ENCODE measurements around the gene NKTR. TPM values are rescaled to one million over a fixed set of nuclear protein-coding genes. Genes with fewer than 3 reads are reported as not detected.

NKTR gene
- total and polyA plus RNA-seq, 4 experiments from 2014 or later: 8.9 to 269 (median 140) TPM

DNA sequence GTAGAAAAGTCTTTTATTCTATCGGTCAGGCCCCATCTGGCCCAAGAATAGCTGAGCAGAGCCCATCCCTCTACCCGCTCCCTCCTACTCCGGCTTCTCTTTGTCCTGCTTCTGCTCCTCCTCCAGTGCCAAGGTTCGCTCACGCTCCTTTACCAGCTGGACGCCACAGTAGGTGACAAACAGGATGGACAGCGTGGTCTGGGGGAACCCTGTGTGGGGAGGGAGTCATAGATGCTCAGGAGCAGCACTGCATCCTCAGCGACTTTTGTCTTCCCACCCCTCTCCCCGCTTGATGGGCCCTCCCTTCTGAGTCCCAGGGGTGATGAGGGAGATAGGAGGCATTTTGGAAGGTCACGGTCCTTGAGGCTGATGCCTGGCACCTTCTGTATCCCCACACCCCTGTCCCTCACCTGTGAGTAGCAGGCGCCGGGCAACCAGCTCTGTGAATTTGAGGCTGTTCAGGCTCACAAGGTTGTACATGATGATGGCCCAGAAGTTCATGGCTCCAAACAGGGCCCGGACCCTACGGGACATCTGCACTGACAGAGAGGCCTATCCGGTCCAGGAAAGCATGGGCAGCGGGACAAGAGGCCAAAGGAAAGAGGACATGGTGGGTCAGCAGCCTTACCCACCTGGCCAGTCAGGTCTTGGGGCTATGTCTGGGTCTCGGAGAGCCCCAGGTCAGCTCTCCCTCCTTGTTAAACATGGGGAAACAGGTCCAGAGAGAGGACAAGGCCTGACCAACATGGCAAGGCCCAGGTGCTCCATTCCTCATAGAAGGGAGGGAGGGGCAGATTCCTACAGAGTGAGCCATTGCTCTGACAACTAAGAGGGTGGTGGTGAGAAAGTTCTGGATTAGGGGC is 92.4 kb downstream of the NKTR start:
- H3K27me3 Mint-ChIP-seq: peaks cover 1 to 2% of the 10 kb centered on the region in 2 donors
- H3K9me3 Mint-ChIP-seq: no peaks in the 10 kb centered on the region
- POLR2A ChIA-PET (ENCODE audit: partially characterized antibody): interaction anchor here (0.9 to 1.1 kb wide), 2 partner anchors 13 to 21 kb away, joined by 3 read pairs; no protein-coding TSS in a partner anchor
- no peaks in the 10 kb centered on the region for H3K4me1 Mint-ChIP-seq
- no peak overlapping the region for H3K4me3 ChIP-seq (ENCODE audit: low read length in 2 of 2)
- no peaks in the 10 kb centered on the region for H3K9me3 ChIP-seq (ENCODE audit: control insufficient read depth in 1 of 2, low read length in 2 of 2)
- no peaks in the 10 kb centered on the region for H3K36me3 Mint-ChIP-seq
- no peak for DNase-seq
- H3K4me1 ChIP-seq (ENCODE audit: insufficient read depth, low read length): no peaks in the 10 kb centered on the region
- H3K4me3 Mint-ChIP-seq: no peak overlapping the region
- H3K36me3 ChIP-seq (ENCODE audit: insufficient read depth, low read length): no peaks in the 10 kb centered on the region
- H3K27me3 ChIP-seq (ENCODE audit: insufficient read depth, low read length): no peaks in the 10 kb centered on the region
- no peak overlapping the region for H3K27ac ChIP-seq (ENCODE audit: low read depth, low read length)
- intact Hi-C loops (cut with micrococcal nuclease): no loop called here
- CTCF ChIA-PET (ENCODE audit: partially characterized antibody): no interaction called here
- H3K27ac Mint-ChIP-seq: no peak overlapping the region

DNA sequence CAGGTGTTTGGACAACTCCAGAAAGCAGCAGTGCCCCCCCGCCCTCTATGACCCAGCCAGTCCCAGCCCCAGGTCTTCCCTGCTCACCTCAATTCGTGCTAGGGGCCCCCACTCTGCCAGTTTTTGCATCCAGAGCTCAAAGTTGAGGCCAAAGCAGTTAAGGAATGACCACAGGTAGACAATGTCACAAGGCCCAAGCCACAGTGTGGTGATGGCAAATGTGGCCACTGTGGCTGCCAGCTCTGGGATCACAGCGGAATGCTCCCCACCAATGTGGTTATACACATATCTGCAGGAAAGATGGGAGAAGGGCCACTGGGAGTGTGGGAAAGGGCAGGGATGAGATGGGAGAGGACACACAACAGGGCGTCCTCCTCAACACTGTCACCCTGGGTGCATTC is 93.0 kb downstream of the NKTR start:
- CTCF ChIA-PET (ENCODE audit: partially characterized antibody): interaction anchor here (1.3 kb wide), 1 partner anchor 30 kb away, joined by 3 read pairs; no protein-coding TSS in a partner anchor
- DNase-seq: no peak
- H3K36me3 Mint-ChIP-seq: no peaks in the 10 kb centered on the region

GRCh38 chr3:42694366-42694765 is 93.9 kb downstream of the NKTR start:
- H3K4me1 ChIP-seq (ENCODE audit: insufficient read depth, low read length): peaks cover 4% of the 10 kb centered on the region
- H3K4me3 ChIP-seq (ENCODE audit: low read length in 2 of 2): no peak overlapping the region
- POLR2A ChIA-PET (ENCODE audit: partially characterized antibody): no interaction called here
- CTCF ChIA-PET (ENCODE audit: partially characterized antibody): interaction anchor here (1.3 kb wide), 1 partner anchor 29 kb away, joined by 3 read pairs; no protein-coding TSS in a partner anchor
- no peaks in the 10 kb centered on the region for H3K27me3 ChIP-seq (ENCODE audit: insufficient read depth, low read length)
- no peaks in the 10 kb centered on the region for H3K9me3 ChIP-seq (ENCODE audit: control insufficient read depth in 1 of 2, low read length in 2 of 2)
- no peak overlapping the region for H3K27ac ChIP-seq (ENCODE audit: low read depth, low read length)
- no peaks in the 10 kb centered on the region for H3K36me3 ChIP-seq (ENCODE audit: insufficient read depth, low read length)
- intact Hi-C loops (cut with micrococcal nuclease): no loop called here
- Mint-ChIP-seq H3K4me3 (no peak overlapping the region), H3K27ac (no peak overlapping the region), H3K9me3 (no peaks in the 10 kb centered on the region), H3K36me3 (no peaks in the 10 kb centered on the region), H3K27me3 (peaks cover 1 to 2% of the 10 kb centered on the region in 2 donors), H3K4me1 (peaks cover 2 to 9% (median 7%) of the 10 kb centered on the region in 4 donors)
- no peak for DNase-seq

More for the DNA sequence above, 93.0 kb downstream of the NKTR start:
- Mint-ChIP-seq H3K27me3 (peaks cover 1 to 2% of the 10 kb centered on the region in 2 donors), H3K4me3 (no peak overlapping the region), H3K9me3 (no peaks in the 10 kb centered on the region), H3K27ac (no peak overlapping the region), H3K4me1 (peaks cover 0 to 4% (median 2%) of the 10 kb centered on the region in 4 donors)
- intact Hi-C loops (cut with micrococcal nuclease): no loop called here
- no peak overlapping the region for H3K27ac ChIP-seq (ENCODE audit: low read depth, low read length)
- H3K4me1 ChIP-seq (ENCODE audit: insufficient read depth, low read length): no peaks in the 10 kb centered on the region
- POLR2A ChIA-PET (ENCODE audit: partially characterized antibody): interaction anchor here (0.9 to 1.1 kb wide), 2 partner anchors 14 to 21 kb away, joined by 3 read pairs; no protein-coding TSS in a partner anchor
- no peaks in the 10 kb centered on the region for H3K36me3 ChIP-seq (ENCODE audit: insufficient read depth, low read length)
- no peak overlapping the region for H3K4me3 ChIP-seq (ENCODE audit: low read length in 2 of 2)
- H3K27me3 ChIP-seq (ENCODE audit: insufficient read depth, low read length): no peaks in the 10 kb centered on the region
- H3K9me3 ChIP-seq (ENCODE audit: control insufficient read depth in 1 of 2, low read length in 2 of 2): no peaks in the 10 kb centered on the region

- H3K27me3 Mint-ChIP-seq: peaks cover 1% of the 10 kb centered on the region in 2 donors
- DNase-seq: no peak
- intact Hi-C loops (cut with micrococcal nuclease): no loop called here
Observed at GRCh38 chr3:42696356-42697288, 96.1 kb downstream of the NKTR start.

DNA sequence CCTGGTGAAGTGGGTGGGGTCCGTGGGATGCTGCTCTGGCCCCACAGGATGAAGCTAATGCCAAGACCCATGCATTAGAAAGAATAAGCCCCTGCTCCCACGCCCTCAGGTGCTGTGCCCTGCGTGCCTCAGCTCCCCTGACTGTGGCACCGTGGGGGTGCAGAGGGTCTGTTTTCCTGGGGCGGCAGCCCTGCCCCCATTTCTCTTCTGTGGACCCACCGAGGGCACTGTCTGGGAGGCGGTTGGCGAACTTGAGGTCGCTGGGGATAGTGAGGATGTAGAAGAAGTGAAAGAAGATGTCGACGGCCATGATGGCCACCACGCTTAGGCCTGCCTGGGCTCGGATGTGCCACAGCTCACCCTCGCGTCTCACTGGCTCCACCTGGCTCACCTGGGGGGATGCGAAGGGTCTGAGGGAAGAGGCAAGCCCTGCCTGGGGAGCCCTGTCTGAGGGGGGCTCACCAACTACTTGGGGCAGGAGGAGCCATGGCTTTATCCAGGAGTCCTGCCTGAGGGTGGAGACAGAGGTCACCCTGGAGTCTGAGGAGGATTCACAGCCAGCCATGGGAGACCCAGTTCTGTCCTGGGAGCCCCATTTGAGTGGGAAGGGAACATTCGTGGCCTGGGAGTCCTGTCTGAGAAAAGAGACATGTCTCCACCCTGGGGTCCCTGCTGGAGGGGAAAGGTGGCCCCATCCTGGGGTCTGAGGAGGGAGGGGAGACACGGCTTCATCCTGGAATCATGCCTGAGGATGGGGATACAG is 97.0 kb downstream of the NKTR start:
- peaks cover 1% of the 10 kb centered on the region in 2 donors for H3K27me3 Mint-ChIP-seq
- peaks cover 5 to 22% (median 8%) of the 10 kb centered on the region in 4 donors for H3K4me1 Mint-ChIP-seq
- DNase-seq: no peak
- no peaks in the 10 kb centered on the region for H3K36me3 Mint-ChIP-seq
- Histone ChIP-seq H3K4me3 (ENCODE audit: low read length in 2 of 2) (no peak overlapping the region), H3K27me3 (ENCODE audit: insufficient read depth, low read length) (no peaks in the 10 kb centered on the region), H3K36me3 (ENCODE audit: insufficient read depth, low read length) (no peaks in the 10 kb centered on the region), H3K9me3 (ENCODE audit: control insufficient read depth in 1 of 2, low read length in 2 of 2) (no peaks in the 10 kb centered on the region), H3K27ac (ENCODE audit: low read depth, low read length) (no peak overlapping the region), H3K4me1 (ENCODE audit: insufficient read depth, low read length) (peaks cover 4% of the 10 kb centered on the region)
- POLR2A ChIA-PET (ENCODE audit: partially characterized antibody): no interaction called here
- H3K4me3 Mint-ChIP-seq: no peak overlapping the region
- no peaks in the 10 kb centered on the region for H3K9me3 Mint-ChIP-seq
- no peak overlapping the region for H3K27ac Mint-ChIP-seq
- intact Hi-C loops (cut with micrococcal nuclease): no loop called here
- CTCF ChIA-PET (ENCODE audit: partially characterized antibody): no interaction called here

More at GRCh38 chr3:42696356-42697288, 96.1 kb downstream of the NKTR start:
- Mint-ChIP-seq H3K4me1 (peaks cover 5 to 22% (median 8%) of the 10 kb centered on the region in 4 donors), H3K9me3 (no peaks in the 10 kb centered on the region), H3K4me3 (no peak overlapping the region), H3K27ac (no peak overlapping the region), H3K36me3 (no peaks in the 10 kb centered on the region)
- H3K4me3 ChIP-seq (ENCODE audit: low read length in 2 of 2): no peak overlapping the region
- peaks cover 4% of the 10 kb centered on the region for H3K4me1 ChIP-seq (ENCODE audit: insufficient read depth, low read length)
- POLR2A ChIA-PET (ENCODE audit: partially characterized antibody): no interaction called here
- H3K9me3 ChIP-seq (ENCODE audit: control insufficient read depth in 1 of 2, low read length in 2 of 2): no peaks in the 10 kb centered on the region
- no peak overlapping the region for H3K27ac ChIP-seq (ENCODE audit: low read depth, low read length)
- H3K36me3 ChIP-seq (ENCODE audit: insufficient read depth, low read length): no peaks in the 10 kb centered on the region
- H3K27me3 ChIP-seq (ENCODE audit: insufficient read depth, low read length): no peaks in the 10 kb centered on the region
- CTCF ChIA-PET (ENCODE audit: partially characterized antibody): no interaction called here
